GM12878 (cell line): ENCODE measurements around the gene HSD17B2. TPM values are rescaled to one million over a fixed set of nuclear protein-coding genes. Genes with fewer than 3 reads are reported as not detected.

Experiments used
- ATAC-seq: fragments of 200-7000 bp; cut with Tn5 transposase; 3 replicates; pipeline ENCODE4 v1.9.1; 2020; ENCODE audit warnings: mild to moderate bottlenecking, moderate library complexity
- BruUV-seq: library from RNA; stranded (reverse); fragments of 400-500 nt; replicated peaks from 2 replicates; lab custom pipeline; 2021; lab: Mats Ljungman, UMichigan
- CTCF ChIA-PET: fragments of 300-600 bp; sonication (Branson Sonifier 250); formaldehyde crosslinking; extraction: SDS; loops from one replicate; lab custom pipeline; 2021; ENCODE audit warnings: inconsistent platforms; lab: Yijun Ruan, JAX
- POLR2A ChIA-PET: fragments of 350-600 bp; formaldehyde crosslinking; extraction: SDS; loops from one replicate; lab custom pipeline; 2021; ENCODE audit warnings: inconsistent platforms; lab: Charles Lee
- RAD21 ChIA-PET: fragments of 300-600 bp; sonication (Branson Sonifier 250); formaldehyde crosslinking; loops from one replicate; lab custom pipeline; 2023; ENCODE audit warnings: antibody characterized with exemption; ENCODE audit not compliant: unreplicated experiment; lab: Charles Lee
- SMC1A ChIA-PET: fragments of 300-600 bp; sonication (Branson Sonifier 250); formaldehyde crosslinking; loops from one replicate; lab custom pipeline; 2023; ENCODE audit not compliant: unreplicated experiment, uncharacterized antibody; lab: Charles Lee
- DNase-seq: peaks from one replicate; pipeline ENCODE4 v3.0.0-alpha.2; 2011; ENCODE audit warnings: low read depth, low spot score
- FAIRE-seq: peaks from 3 replicates; lab custom pipeline; 2011; peaks lifted over from hg19 to GRCh38; lab: Jason Lieb, UNC
- H2AFZ ChIP-seq: 2 replicates; pipeline ENCODE4 v1.6.0; 2011; ENCODE audit warnings: low read depth, low read length, control low read depth; ENCODE audit not compliant: control insufficient read depth
- H3K27ac ChIP-seq: 2 replicates; pipeline ENCODE4 v1.5.1; 2011; ENCODE audit warnings: control low read depth; ENCODE audit not compliant: control insufficient read depth, insufficient read depth
- H3K27me3 ChIP-seq, 2 experiments: replicated peaks in 1 of 2; 2 replicates each; pipeline versions ENCODE4 v1.6.0 to v1.6.1; 2011; ENCODE audit warnings: low read length in 1 of 2; ENCODE audit not compliant: control insufficient read depth in 2 of 2, insufficient read depth in 2 of 2
- H3K36me3 ChIP-seq, 2 experiments: 2 replicates each; pipeline ENCODE4 v1.5.1; 2011; ENCODE audit warnings: low read length in 1 of 2; ENCODE audit not compliant: control insufficient read depth in 2 of 2, insufficient read depth in 2 of 2
- H3K4me1 ChIP-seq: 2 replicates; pipeline ENCODE4 v1.6.1; 2011; ENCODE audit warnings: mild to moderate bottlenecking, low read length, moderate library complexity, mixed read lengths; ENCODE audit not compliant: control insufficient read depth, insufficient read depth
- H3K4me2 ChIP-seq: 2 replicates; pipeline ENCODE4 v1.6.0; 2011; ENCODE audit warnings: control low read depth; ENCODE audit not compliant: control insufficient read depth, insufficient read depth
- H3K4me3 ChIP-seq: fragments of 200-600 bp; sonication (generic); 2 replicates; pipeline ENCODE4 v1.5.1; 2016
- H3K79me2 ChIP-seq: 2 replicates; pipeline ENCODE4 v1.6.0; 2011; ENCODE audit warnings: low read length; ENCODE audit not compliant: control insufficient read depth, insufficient read depth
- H3K9ac ChIP-seq: 2 replicates; pipeline ENCODE4 v1.8.0; 2011; ENCODE audit warnings: low read length, control low read depth, mixed read lengths; ENCODE audit not compliant: control insufficient read depth, insufficient read depth
- H3K9me3 ChIP-seq: replicated peaks from 3 replicates; pipeline ENCODE4 v1.5.1; 2011; ENCODE audit warnings: mild to moderate bottlenecking, low read length; ENCODE audit not compliant: control insufficient read depth, insufficient read depth
- H4K20me1 ChIP-seq: 2 replicates; pipeline ENCODE4 v1.6.0; 2011; ENCODE audit not compliant: control insufficient read depth, insufficient read depth
- CBX5 ChIP-seq: sonication (generic); IDR thresholded peaks from 2 replicates; pipeline ENCODE4 v1.6.1; 2016; ENCODE audit warnings: low read depth, moderate library complexity, mild to moderate bottlenecking, inconsistent platforms
- MXI1 ChIP-seq: fragments of 150-350 bp; IDR thresholded peaks from 2 replicates; pipeline ENCODE4 v1.6.1; 2011; ENCODE audit warnings: low read depth, mild to moderate bottlenecking, inconsistent platforms, low read length, improper control_type of control experiment
- PAX5 ChIP-seq: IDR thresholded peaks from 2 replicates; pipeline ENCODE4 v1.6.1; 2011; ENCODE audit warnings: low read depth, low read length, borderline replicate concordance
- SREBF1 ChIP-seq: IDR thresholded peaks from 2 replicates; pipeline ENCODE4 v1.6.1; 2012; ENCODE audit warnings: mild to moderate bottlenecking, low read length
- TCF12 ChIP-seq: IDR thresholded peaks from 2 replicates; pipeline ENCODE4 v1.6.1; 2011; ENCODE audit warnings: low read depth, mild to moderate bottlenecking, low read length
- TCF3 ChIP-seq: IDR thresholded peaks from 2 replicates; pipeline ENCODE4 v1.6.1; 2012; ENCODE audit warnings: low read depth, mild to moderate bottlenecking, low read length, borderline replicate concordance; ENCODE audit not compliant: insufficient read depth
- WGBS: methylation state at CpG from one replicate; pipeline ENCODE4 v1.1.6; 2016; ENCODE audit warnings: low lambda C conversion rate; ENCODE audit not compliant: insufficient replicate concordance, insufficient coverage; ENCODE audit errors: missing lambda C conversion rate; 5-methylcytosine and 5-hydroxymethylcytosine counted together
- in situ Hi-C: fragments of 300-500 bp; cut with MboI; formaldehyde crosslinking; loops from 9 replicates; pipeline ENCODE4 v1.14.3; 2018; ENCODE audit warnings: mixed read lengths
- intact Hi-C: fragments of 100-400 bp; cut with micrococcal nuclease; formaldehyde crosslinking; loops from one replicate; pipeline ENCODE4 v1.14.2; 2022; ENCODE audit not compliant: unreplicated experiment
- polyA plus RNA-seq, 11 experiments: library from polyadenylated mRNA; depleted of rRNA in 4 of 11; unstranded in 6 of 11; stranded (reverse) in 5 of 11; fragments of >200 nt; fragmentation: Nextera tagmentation in 4 of 11; fragmentation: Illumina TruSeq in 1 of 11; extraction: Ambion mirVana in 4 of 11; extraction: Trizol in 1 of 11; gene quantifications; 1 replicate in 1 of 11; 2 replicates in 10 of 11; pipeline versions ENCODE4 v1.2.1 to v1.2.3, GENCODE V29; 2011 to 2016; ENCODE audit warnings: inconsistent platforms in 2 of 11, missing spikeins in 2 of 11, low read depth in 1 of 11
- total RNA-seq, 4 experiments: library from RNA; depleted of rRNA in 3 of 4; stranded (reverse); fragments of >200 nt in 3 of 4; fragmentation: Illumina TruSeq in 1 of 4; extraction: Trizol in 1 of 4; gene quantifications; 2 replicates each; pipeline versions ENCODE4 v1.2.1 to v1.2.3, GENCODE V29; 2013 to 2021
- TF ChIP-seq, protein P1 (sequence below): fragments of 450-650 bp; IDR thresholded peaks from 2 replicates; pipeline ENCODE4 v1.6.1; 2017; ENCODE audit warnings: mild to moderate bottlenecking, moderate library complexity

Gene HSD17B2
- total and polyA plus RNA-seq, 10 of the 15 experiments (the other 5 are each of a cell fraction or from before 2014, with no cell fraction given): not detected

- Histone ChIP-seq H3K9me3 (no peaks in the 10 kb centered on the region), H3K4me1 (no peaks in the 10 kb centered on the region), H3K4me3 (no peak overlapping the region), H3K9ac (no peak overlapping the region), H3K27ac (no peak overlapping the region), H3K36me3 (no peaks in the 10 kb centered on the region), H3K27me3 (no peaks in the 10 kb centered on the region; a peak in 1 of 4 replicates), H2AFZ (no peak overlapping the region), H4K20me1 (no peaks in the 10 kb centered on the region), H3K79me2 (no peaks in the 10 kb centered on the region), H3K4me2 (no peak overlapping the region)
- TF ChIP-seq SREBF1 (no peak), PAX5 (no peak), TCF3 (no peak), TCF12 (no peak), CBX5 (no peak), MXI1 (no peak)
- TF ChIP-seq, protein P1, sequence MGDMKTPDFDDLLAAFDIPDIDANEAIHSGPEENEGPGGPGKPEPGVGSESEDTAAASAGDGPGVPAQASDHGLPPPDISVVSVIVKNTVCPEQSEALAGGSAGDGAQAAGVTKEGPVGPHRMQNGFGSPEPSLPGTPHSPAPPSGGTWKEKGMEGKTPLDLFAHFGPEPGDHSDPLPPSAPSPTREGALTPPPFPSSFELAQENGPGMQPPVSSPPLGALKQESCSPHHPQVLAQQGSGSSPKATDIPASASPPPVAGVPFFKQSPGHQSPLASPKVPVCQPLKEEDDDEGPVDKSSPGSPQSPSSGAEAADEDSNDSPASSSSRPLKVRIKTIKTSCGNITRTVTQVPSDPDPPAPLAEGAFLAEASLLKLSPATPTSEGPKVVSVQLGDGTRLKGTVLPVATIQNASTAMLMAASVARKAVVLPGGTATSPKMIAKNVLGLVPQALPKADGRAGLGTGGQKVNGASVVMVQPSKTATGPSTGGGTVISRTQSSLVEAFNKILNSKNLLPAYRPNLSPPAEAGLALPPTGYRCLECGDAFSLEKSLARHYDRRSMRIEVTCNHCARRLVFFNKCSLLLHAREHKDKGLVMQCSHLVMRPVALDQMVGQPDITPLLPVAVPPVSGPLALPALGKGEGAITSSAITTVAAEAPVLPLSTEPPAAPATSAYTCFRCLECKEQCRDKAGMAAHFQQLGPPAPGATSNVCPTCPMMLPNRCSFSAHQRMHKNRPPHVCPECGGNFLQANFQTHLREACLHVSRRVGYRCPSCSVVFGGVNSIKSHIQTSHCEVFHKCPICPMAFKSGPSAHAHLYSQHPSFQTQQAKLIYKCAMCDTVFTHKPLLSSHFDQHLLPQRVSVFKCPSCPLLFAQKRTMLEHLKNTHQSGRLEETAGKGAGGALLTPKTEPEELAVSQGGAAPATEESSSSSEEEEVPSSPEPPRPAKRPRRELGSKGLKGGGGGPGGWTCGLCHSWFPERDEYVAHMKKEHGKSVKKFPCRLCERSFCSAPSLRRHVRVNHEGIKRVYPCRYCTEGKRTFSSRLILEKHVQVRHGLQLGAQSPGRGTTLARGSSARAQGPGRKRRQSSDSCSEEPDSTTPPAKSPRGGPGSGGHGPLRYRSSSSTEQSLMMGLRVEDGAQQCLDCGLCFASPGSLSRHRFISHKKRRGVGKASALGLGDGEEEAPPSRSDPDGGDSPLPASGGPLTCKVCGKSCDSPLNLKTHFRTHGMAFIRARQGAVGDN: no peak
- CTCF ChIA-PET: interaction anchor here (0.6 kb wide), 1 partner anchor 1423 kb away, joined by 4 read pairs; no protein-coding TSS in a partner anchor
- no peak for DNase-seq
- RAD21 ChIA-PET: no interaction called here
- POLR2A ChIA-PET: no interaction called here
- intact Hi-C loops: no loop called here
- no peak for ATAC-seq
- no TSS peak for BruUV-seq
- 44% methylated on average over 7 of the region's 7 CpGs for WGBS
- in situ Hi-C loops: no loop called here
- SMC1A ChIA-PET: no interaction called here
- no peak for FAIRE-seq
Measured at GRCh38 chr16:82023206-82023605, 11.8 kb upstream of the HSD17B2 start.
